HepG2 (cell line): ENCODE data around the gene C20orf204. TPM values are rescaled to one million over a fixed set of nuclear protein-coding genes. Genes with fewer than 3 reads are reported as not detected.

Experiments used
- ATAC-seq: fragments of 200-7000 bp; cut with Tn5 transposase; 3 replicates; pipeline ENCODE4 v1.9.1; 2020; ENCODE audit warnings: mild to moderate bottlenecking, moderate library complexity
- BruUV-seq: library from RNA; stranded (reverse); fragments of 400-500 nt; replicated peaks from 2 replicates; lab custom pipeline; 2021; lab: Mats Ljungman, UMichigan
- CTCF ChIA-PET: fragments of 300-600 bp; formaldehyde crosslinking; extraction: SDS; loops from one replicate; lab custom pipeline; 2021; ENCODE audit warnings: low total read pairs, inconsistent platforms, low intra/inter-chr PET ratio; lab: Yijun Ruan, JAX
- POLR2A ChIA-PET: fragments of 350-600 bp; sonication (Branson Sonifier 250); formaldehyde crosslinking; loops from one replicate; lab custom pipeline; 2020; ENCODE audit warnings: antibody characterized with exemption, inconsistent platforms; lab: Yijun Ruan, JAX
- DNase-seq: peaks from one replicate; pipeline ENCODE4 v3.0.0-alpha.2; 2015; ENCODE audit warnings: low spot score
- FAIRE-seq: peaks from 3 replicates; lab custom pipeline; 2011; peaks lifted over from hg19 to GRCh38; lab: Jason Lieb, UNC
- H2AFZ ChIP-seq: one replicate; pipeline ENCODE4 v1.6.1; 2011; ENCODE audit warnings: low read length, inconsistent platforms
- H3K27ac ChIP-seq: fragments of 300-600 bp; 3 replicates; pipeline ENCODE4 v1.8.0; 2011; ENCODE audit warnings: mixed run types, mild to moderate bottlenecking, mixed read lengths, low read length, inconsistent platforms; ENCODE audit not compliant: insufficient read depth; ENCODE audit errors: extremely low read length
- H3K27me3 ChIP-seq, 2 experiments: fragments of 200-600 bp in 1 of 2; 2 replicates in 1 of 2; 3 replicates in 1 of 2; pipeline versions ENCODE4 v1.6.0 to v1.8.0; 2011; ENCODE audit warnings: low read length in 2 of 2, mild to moderate bottlenecking in 2 of 2, moderate library complexity in 2 of 2, inconsistent platforms in 1 of 2; ENCODE audit not compliant: insufficient read depth in 2 of 2, control insufficient read depth in 1 of 2
- H3K36me3 ChIP-seq, 2 experiments: fragments of 200-600 bp in 1 of 2; replicated peaks in 1 of 2; 2 replicates in 1 of 2; 3 replicates in 1 of 2; pipeline versions ENCODE4 v1.5.1 to v1.8.0; 2011; ENCODE audit warnings: low read length in 2 of 2, inconsistent platforms in 1 of 2; ENCODE audit not compliant: insufficient read depth in 2 of 2, control insufficient read depth in 1 of 2
- H3K4me1 ChIP-seq: 2 replicates; pipeline ENCODE4 v1.5.1; 2012; ENCODE audit warnings: low read length, inconsistent platforms; ENCODE audit not compliant: insufficient read depth
- H3K4me2 ChIP-seq: 2 replicates; pipeline ENCODE4 v1.6.0; 2011; ENCODE audit warnings: low read depth, low read length, inconsistent platforms
- H3K4me3 ChIP-seq, 3 experiments: fragments of 200-600 bp in 1 of 3; sonication (generic), shearing (Covaris generic) in 1 of 3; replicated peaks in 1 of 3; 2 replicates each; pipeline ENCODE4 v1.5.1; 2011 to 2016; ENCODE audit warnings: low read length in 3 of 3, inconsistent platforms in 2 of 3, low read depth in 2 of 3, mild to moderate bottlenecking in 2 of 3, control low read depth in 1 of 3, mixed read lengths in 1 of 3; ENCODE audit not compliant: insufficient read depth in 1 of 3
- H3K79me2 ChIP-seq: one replicate; pipeline ENCODE4 v1.6.1; 2011; ENCODE audit warnings: low read length, inconsistent platforms; ENCODE audit not compliant: insufficient read depth
- H3K9ac ChIP-seq: 2 replicates; pipeline ENCODE4 v1.6.0; 2011; ENCODE audit warnings: mild to moderate bottlenecking, low read depth, low read length, inconsistent platforms; ENCODE audit not compliant: insufficient read depth
- H3K9me3 ChIP-seq: 2 replicates; pipeline ENCODE4 v1.5.1; 2012; ENCODE audit warnings: mild to moderate bottlenecking, low read length
- H4K20me1 ChIP-seq: 2 replicates; pipeline ENCODE4 v1.6.0; 2011; ENCODE audit warnings: inconsistent platforms, mild to moderate bottlenecking, low read length, moderate library complexity; ENCODE audit not compliant: insufficient read depth
- PLRG1 ChIP-seq: fragments of 450-650 bp; conservative IDR thresholded peaks from 2 replicates; pipeline ENCODE4 v1.6.1; 2016
- SRY ChIP-seq: sonication (generic); formaldehyde crosslinking; IDR thresholded peaks from 2 replicates; pipeline ENCODE4 v1.8.0; 2022; ENCODE audit warnings: mild to moderate bottlenecking, missing genetic modification reagents
- ZBTB7A ChIP-seq: sonication (generic); formaldehyde crosslinking; IDR thresholded peaks from 2 replicates; pipeline ENCODE4 v1.8.0; 2022; ENCODE audit warnings: mild to moderate bottlenecking, missing genetic modification reagents
- ZNF776 ChIP-seq: sonication (generic); formaldehyde crosslinking; IDR thresholded peaks from 2 replicates; pipeline ENCODE4 v1.4.0; 2020; ENCODE audit warnings: mild to moderate bottlenecking, missing genetic modification reagents
- WGBS: methylation state at CpG from one replicate; pipeline ENCODE4 v1.1.6; 2017; ENCODE audit warnings: low lambda C conversion rate; 5-methylcytosine and 5-hydroxymethylcytosine counted together
- in situ Hi-C: cut with HindIII; loops from 2 replicates; pipeline ENCODE4 v1.10.0; 2017; ENCODE audit warnings: low pct_unique_long_range_greater_than_20kb; ENCODE audit not compliant: extremely low pct_ligation_motif_present
- intact Hi-C: fragments of 100-400 bp; cut with micrococcal nuclease; formaldehyde crosslinking; loops from one replicate; pipeline ENCODE4 v1.10.0; 2022; ENCODE audit not compliant: unreplicated experiment
- polyA plus RNA-seq, 8 experiments: library from polyadenylated mRNA; depleted of rRNA in 3 of 8; stranded (reverse) in 7 of 8; unstranded in 1 of 8; fragments of >200 nt; fragmentation: Illumina TruSeq in 4 of 8; extraction: Trizol in 4 of 8; gene quantifications; 2 replicates each; pipeline versions ENCODE4 v1.2.1 to v1.2.3, GENCODE V29; 2011 to 2016; ENCODE audit warnings: low read depth in 4 of 8, missing spikeins in 1 of 8, mixed read lengths in 1 of 8; ENCODE audit not compliant: insufficient read depth in 1 of 8
- total RNA-seq, 5 experiments: library from RNA; depleted of rRNA; stranded (reverse); fragments of >200 nt; fragmentation: Illumina TruSeq; extraction: Trizol; gene quantifications; 2 replicates each; pipeline ENCODE4 v1.2.3, GENCODE V29; 2016; ENCODE audit warnings: low read depth in 1 of 5
- TF ChIP-seq, protein P1 (sequence below): fragments of 450-650 bp; IDR thresholded peaks from 2 replicates; pipeline ENCODE4 v1.6.1; 2016
- TF ChIP-seq, protein P2 (sequence below): sonication (generic); formaldehyde crosslinking; IDR thresholded peaks from 2 replicates; pipeline ENCODE4 v1.4.0; 2020; ENCODE audit warnings: mild to moderate bottlenecking, missing genetic modification reagents
- TF ChIP-seq, protein P3 (sequence below): sonication (generic); formaldehyde crosslinking; IDR thresholded peaks from 2 replicates; pipeline ENCODE4 v1.4.0; 2020; ENCODE audit warnings: mild to moderate bottlenecking, missing genetic modification reagents

The C20orf204 gene
- total and polyA plus RNA-seq, 2 of the 13 experiments (the other 11 are each of a cell fraction or from before 2014, with no cell fraction given) = 22.1 to 80.0 TPM

DNA sequence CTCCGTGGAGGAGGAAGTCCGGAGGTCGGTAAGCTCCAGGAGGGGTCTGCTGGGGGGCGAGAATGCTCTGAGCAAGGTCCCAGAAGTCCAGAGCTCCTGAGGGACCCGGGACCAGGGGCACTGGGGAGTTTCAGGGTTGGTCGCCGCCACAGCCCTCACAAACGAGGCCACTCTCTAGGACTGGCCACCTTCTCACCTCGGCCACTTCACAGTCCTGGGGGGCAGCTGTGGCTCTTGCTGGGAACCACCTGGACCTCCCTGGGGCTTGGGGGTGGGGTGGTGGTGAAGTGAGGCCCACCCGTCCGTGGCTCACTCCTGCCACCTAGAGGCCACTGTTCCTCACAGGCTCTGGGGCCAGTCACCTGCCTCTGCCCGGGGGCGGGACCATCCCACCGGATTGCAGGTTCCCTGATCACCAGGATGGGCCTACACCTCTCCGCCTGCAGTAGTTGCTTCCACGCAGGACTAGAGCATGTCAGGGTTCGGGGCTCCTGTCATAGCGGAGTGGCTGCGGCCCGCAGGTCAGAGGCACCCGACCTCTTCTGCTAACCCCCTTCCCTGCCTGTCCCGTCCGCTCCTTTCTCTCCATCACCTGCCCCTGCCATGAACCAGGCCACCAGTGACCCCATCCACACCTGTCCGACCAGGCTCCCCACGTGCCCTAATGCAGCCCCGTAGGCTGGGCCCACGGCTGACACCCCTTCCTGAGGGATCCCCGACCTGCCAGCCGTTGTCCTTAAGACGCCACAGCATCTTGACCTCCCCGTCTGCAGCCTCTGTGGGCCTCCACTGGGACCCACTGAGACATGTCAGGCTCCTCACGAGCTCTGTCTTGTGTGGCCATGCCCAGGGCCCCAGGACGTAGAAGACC, 21.9 kb downstream of the C20orf204 start (continued):
- TF ChIP-seq, protein P1, sequence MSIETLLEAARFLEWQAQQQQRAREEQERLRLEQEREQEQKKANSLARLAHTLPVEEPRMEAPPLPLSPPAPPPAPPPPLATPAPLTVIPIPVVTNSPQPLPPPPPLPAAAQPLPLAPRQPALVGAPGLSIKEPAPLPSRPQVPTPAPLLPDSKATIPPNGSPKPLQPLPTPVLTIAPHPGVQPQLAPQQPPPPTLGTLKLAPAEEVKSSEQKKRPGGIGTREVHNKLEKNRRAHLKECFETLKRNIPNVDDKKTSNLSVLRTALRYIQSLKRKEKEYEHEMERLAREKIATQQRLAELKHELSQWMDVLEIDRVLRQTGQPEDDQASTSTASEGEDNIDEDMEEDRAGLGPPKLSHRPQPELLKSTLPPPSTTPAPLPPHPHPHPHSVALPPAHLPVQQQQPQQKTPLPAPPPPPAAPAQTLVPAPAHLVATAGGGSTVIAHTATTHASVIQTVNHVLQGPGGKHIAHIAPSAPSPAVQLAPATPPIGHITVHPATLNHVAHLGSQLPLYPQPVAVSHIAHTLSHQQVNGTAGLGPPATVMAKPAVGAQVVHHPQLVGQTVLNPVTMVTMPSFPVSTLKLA = peak; percentile 89
- TF ChIP-seq ZBTB7A (CRISPR knock-in tag) = peak; percentile 97
- TF ChIP-seq, all 625 proteins: peak for 236

DNA sequence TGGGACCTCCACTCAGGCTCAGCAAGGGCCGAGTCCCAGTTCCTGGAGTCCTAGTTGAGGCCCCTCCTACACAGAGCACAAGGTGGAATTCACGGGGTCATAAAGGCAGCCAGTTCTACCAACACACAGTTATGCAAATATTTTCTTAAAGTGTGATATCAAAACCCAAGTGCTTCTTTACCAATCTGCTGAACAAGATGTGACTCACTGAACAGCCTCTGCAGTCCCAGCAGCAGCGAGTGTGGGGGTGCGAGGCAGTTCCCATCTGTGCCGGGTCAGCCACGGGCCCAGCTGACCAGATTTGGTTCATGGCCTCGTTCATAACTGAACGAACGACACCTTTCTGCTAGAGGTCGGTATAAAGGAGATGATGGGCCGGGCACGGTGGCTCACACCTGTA, 22.6 kb downstream of the C20orf204 start:
- in situ Hi-C loops (loop anchor here (5.0 kb wide), 1 partner anchor 81 kb away; the partner anchor contains the start of gene SAMD10), intact Hi-C loops (no loop called here)
- H3K79me2 ChIP-seq = no peaks in the 10 kb centered on the region
- 0 out of 6 replicates have a peak overlapping the region, but pooled peaks of 1 of the 3 experiments have one; percentile 69 for H3K4me3 ChIP-seq
- CTCF ChIA-PET = interaction anchor here (1.2 to 3.7 kb wide), 2 partner anchors 78 to 102 kb away, joined by 3 to 33 read pairs; partner anchors contain the start of genes PRPF6, SAMD10 and UCKL1
- no peaks in the 10 kb centered on the region for H3K9me3 ChIP-seq
- 0 out of 2 replicates have a peak, but pooled peaks cover under 1% of the 10 kb centered on the region for H4K20me1 ChIP-seq
- DNase-seq (no peak), ATAC-seq (no peak), FAIRE-seq (no peak)
- H3K4me2 ChIP-seq = no peak overlapping the region
- H2AFZ ChIP-seq = no peak overlapping the region
- no TSS peak for BruUV-seq
- no peak overlapping the region for H3K9ac ChIP-seq
- no peaks in the 10 kb centered on the region; a peak in 1 of 5 replicates for H3K27me3 ChIP-seq
- POLR2A ChIA-PET = interaction anchor here (0.7 to 4.6 kb wide), 5 partner anchors 8 to 78 kb away, joined by 3 to 41 read pairs (median 4); partner anchors contain the start of genes C20orf204 and PRPF6
- 77% methylated on average over 12 of the region's 12 CpGs for WGBS
- H3K4me1 ChIP-seq = peaks cover 69% of the 10 kb centered on the region
- TF ChIP-seq, protein P2, sequence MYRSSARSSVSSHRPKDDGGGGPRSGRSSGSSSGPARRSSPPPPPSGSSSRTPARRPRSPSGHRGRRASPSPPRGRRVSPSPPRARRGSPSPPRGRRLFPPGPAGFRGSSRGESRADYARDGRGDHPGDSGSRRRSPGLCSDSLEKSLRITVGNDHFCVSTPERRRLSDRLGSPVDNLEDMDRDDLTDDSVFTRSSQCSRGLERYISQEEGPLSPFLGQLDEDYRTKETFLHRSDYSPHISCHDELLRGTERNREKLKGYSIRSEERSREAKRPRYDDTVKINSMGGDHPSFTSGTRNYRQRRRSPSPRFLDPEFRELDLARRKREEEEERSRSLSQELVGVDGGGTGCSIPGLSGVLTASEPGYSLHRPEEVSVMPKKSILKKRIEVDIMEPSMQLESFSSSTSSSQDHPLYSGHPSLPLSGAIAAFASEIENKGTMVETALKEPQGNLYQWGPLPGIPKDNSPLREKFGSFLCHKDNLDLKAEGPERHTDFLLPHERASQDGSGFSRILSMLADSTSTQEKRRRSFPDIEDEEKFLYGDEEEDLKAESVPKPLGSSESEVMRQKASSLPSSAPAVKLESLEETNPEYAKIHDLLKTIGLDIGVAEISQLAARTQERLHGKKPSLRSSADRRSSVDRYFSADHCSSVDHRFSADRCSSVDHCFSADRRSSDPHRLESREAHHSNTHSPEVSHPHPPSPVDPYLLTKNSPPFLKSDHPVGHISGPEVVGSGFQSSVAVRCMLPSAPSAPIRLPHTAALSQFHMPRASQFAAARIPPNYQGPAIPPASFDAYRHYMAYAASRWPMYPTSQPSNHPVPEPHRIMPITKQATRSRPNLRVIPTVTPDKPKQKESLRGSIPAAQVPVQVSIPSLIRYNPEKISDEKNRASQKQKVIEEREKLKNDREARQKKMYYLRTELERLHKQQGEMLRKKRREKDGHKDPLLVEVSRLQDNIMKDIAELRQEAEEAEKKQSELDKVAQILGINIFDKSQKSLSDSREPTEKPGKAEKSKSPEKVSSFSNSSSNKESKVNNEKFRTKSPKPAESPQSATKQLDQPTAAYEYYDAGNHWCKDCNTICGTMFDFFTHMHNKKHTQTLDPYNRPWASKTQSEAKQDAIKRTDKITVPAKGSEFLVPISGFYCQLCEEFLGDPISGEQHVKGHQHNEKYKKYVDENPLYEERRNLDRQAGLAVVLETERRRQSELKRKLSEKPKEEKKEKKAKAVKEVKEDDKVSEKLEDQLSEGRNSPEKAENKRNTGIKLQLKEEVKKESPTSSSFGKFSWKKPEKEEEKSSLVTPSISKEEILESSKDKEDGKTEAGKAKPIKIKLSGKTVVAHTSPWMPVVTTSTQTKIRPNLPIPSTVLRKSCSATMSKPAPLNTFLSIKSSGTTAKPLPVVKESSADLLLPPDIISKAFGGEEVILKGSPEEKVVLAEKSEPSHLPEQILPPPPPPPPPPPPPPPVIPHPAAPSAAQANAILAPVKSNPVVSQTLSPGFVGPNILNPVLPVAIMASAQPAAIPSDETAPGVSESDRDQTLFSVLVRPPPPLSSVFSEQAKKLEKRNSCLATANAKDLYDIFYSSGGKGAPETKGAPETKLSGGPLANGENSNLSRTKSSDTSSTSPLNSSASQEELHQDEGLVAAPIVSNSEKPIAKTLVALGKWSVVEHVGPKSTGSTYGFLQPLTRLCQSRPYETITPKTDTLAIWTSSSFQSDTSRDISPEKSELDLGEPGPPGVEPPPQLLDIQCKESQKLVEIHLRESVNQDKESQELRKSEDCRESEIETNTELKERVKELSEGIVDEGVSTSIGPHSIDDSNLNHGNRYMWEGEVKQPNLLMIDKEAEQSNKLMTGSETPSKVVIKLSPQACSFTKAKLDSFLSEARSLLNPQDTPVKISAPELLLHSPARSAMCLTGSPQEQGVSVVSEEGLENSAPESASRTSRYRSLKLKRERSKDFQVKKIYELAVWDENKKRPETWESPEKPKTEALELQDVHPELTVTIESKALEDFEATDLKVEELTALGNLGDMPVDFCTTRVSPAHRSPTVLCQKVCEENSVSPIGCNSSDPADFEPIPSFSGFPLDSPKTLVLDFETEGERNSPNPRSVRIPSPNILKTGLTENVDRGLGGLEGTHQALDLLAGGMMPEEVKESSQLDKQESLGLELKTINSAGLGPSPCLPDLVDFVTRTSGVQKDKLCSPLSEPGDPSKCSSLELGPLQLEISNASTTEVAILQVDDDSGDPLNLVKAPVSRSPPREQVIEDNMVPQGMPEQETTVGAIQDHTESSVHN (CRISPR knock-in tag) = 0 out of 2 replicates have a peak, but pooled peaks have one; percentile 51
- TF ChIP-seq ZNF776 (CRISPR knock-in tag) = 0 out of 2 replicates have a peak, but pooled peaks have one; percentile 61
- 0 out of 2 replicates have a peak, but pooled peaks have one; percentile 48 for TF ChIP-seq SRY (CRISPR knock-in tag)
- TF ChIP-seq, protein P3, sequence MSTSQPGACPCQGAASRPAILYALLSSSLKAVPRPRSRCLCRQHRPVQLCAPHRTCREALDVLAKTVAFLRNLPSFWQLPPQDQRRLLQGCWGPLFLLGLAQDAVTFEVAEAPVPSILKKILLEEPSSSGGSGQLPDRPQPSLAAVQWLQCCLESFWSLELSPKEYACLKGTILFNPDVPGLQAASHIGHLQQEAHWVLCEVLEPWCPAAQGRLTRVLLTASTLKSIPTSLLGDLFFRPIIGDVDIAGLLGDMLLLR (CRISPR knock-in tag) = peak; percentile 27; the same call in 1 of the 2 replicates
- TF ChIP-seq PLRG1 = no peak
- H3K36me3 ChIP-seq = no peaks in the 10 kb centered on the region
- H3K27ac ChIP-seq = no peak overlapping the region
